Kidney epithelial cell (primary cell): ENCODE results near the gene EPB41L5. TPM values are rescaled to one million over a fixed set of nuclear protein-coding genes. Genes with fewer than 3 reads are reported as not detected.
"Not testable (repeated sequence)": the region's sequence is repeated elsewhere in the genome, so short reads cannot be mapped to it uniquely, and the experiment has no call there.

Experiments
- DNase-seq: peaks from one replicate; pipeline ENCODE4 v3.0.0-alpha.2; 2010; ENCODE audit warnings: low read depth
- H3K27me3 ChIP-seq: 2 replicates; pipeline ENCODE4 v1.6.0; 2011; ENCODE audit warnings: low read length; ENCODE audit not compliant: control insufficient read depth, insufficient read depth
- H3K36me3 ChIP-seq: 2 replicates; pipeline ENCODE4 v1.5.1; 2011; ENCODE audit warnings: low read length; ENCODE audit not compliant: control insufficient read depth, insufficient read depth
- H3K4me3 ChIP-seq: 2 replicates; pipeline ENCODE4 v1.5.1; 2011; ENCODE audit warnings: low read depth, mild to moderate bottlenecking, control low read depth, low read length
- CTCF ChIP-seq: IDR thresholded peaks from 2 replicates; pipeline ENCODE4 v1.5.1; 2011; ENCODE audit warnings: mild to moderate bottlenecking, moderate library complexity, low read length, control low read depth, inconsistent platforms; ENCODE audit not compliant: insufficient read depth, poor library complexity, severe bottlenecking
- total RNA-seq: library from RNA; depleted of rRNA; stranded (reverse); fragments of >200 nt; gene quantifications from 2 replicates; pipeline ENCODE4 v1.2.3, GENCODE V29; 2015

Gene EPB41L5
- total RNA-seq, 1 donor from 2014 or later = 15.6 TPM

GRCh38 chr2:120052597-120052996 is 39.7 kb downstream of the EPB41L5 start:
- H3K4me3 ChIP-seq = no peak overlapping the region
- TF ChIP-seq CTCF = no peak
- no peak for DNase-seq
- no peaks in the 10 kb centered on the region for H3K36me3 ChIP-seq
- no peaks in the 10 kb centered on the region for H3K27me3 ChIP-seq

- Histone ChIP-seq H3K36me3 (no peaks in the 10 kb centered on the region), H3K27me3 (no peaks in the 10 kb centered on the region), H3K4me3 (no peak overlapping the region)
- TF ChIP-seq CTCF = no peak
- DNase-seq = no peak
These were observed 41.0 kb downstream of the EPB41L5 start for GRCh38 chr2:120053891-120054290.

- DNase-seq = no peak
- Histone ChIP-seq H3K4me3 (no peak overlapping the region), H3K27me3 (no peaks in the 10 kb centered on the region), H3K36me3 (no peaks in the 10 kb centered on the region)
- TF ChIP-seq CTCF = no peak
These were observed 46.6 kb downstream of the EPB41L5 start for GRCh38 chr2:120059483-120059882.

- no peaks in the 10 kb centered on the region for H3K36me3 ChIP-seq
- no peaks in the 10 kb centered on the region for H3K27me3 ChIP-seq
- H3K4me3 ChIP-seq = no peak overlapping the region
- no peak for TF ChIP-seq CTCF
- no peak for DNase-seq
These were observed 47.3 kb downstream of the EPB41L5 start for GRCh38 chr2:120060088-120060623.

- TF ChIP-seq CTCF = no peak
These were observed 51.8 kb downstream of the EPB41L5 start for GRCh38 chr2:120064664-120065063.

GRCh38 chr2:120066800-120067547 is 54.1 kb downstream of the EPB41L5 start:
- Histone ChIP-seq H3K36me3 (no peaks in the 10 kb centered on the region), H3K4me3 (no peak overlapping the region)

More at GRCh38 chr2:120064664-120065063, 51.8 kb downstream of the EPB41L5 start:
- H3K27me3 ChIP-seq = no peaks in the 10 kb centered on the region
- no peak overlapping the region for H3K4me3 ChIP-seq
- no peaks in the 10 kb centered on the region for H3K36me3 ChIP-seq
- DNase-seq = no peak

GRCh38 chr2:120068040-120068658 is 55.3 kb downstream of the EPB41L5 start:
- H3K36me3 ChIP-seq, H3K27me3 ChIP-seq, DNase-seq, H3K4me3 ChIP-seq: not testable (repeated sequence)

More at GRCh38 chr2:120066800-120067547, 54.1 kb downstream of the EPB41L5 start:
- no peak for TF ChIP-seq CTCF
- DNase-seq = no peak
- no peaks in the 10 kb centered on the region for H3K27me3 ChIP-seq
